Activated T-cell treated with anti-CD3 and anti-CD28 coated beads, Interleukin-2, amount 50 U/mL, for 48 hours (primary cell): ENCODE results near the gene XRN1.
"Not testable (repeated sequence)": the region's sequence is repeated elsewhere in the genome, so short reads cannot be mapped to it uniquely, and the experiment has no call there.

Source experiments
- DNase-seq, 2 experiments: peaks; one replicate each; pipeline ENCODE4 v3.0.0-alpha.2; 2020

XRN1 gene

GRCh38 chr3:142436951-142437585 lies 10.8 kb downstream of the XRN1 start:
- DNase-seq: no peak

GRCh38 chr3:142434503-142434902 lies 13.3 kb downstream of the XRN1 start:
- no peak for DNase-seq

GRCh38 chr3:142433110-142433509 lies 14.7 kb downstream of the XRN1 start:
- DNase-seq: no peak

- DNase-seq: no peak
These were observed 18.3 kb downstream of the XRN1 start for GRCh38 chr3:142429582-142429981.

DNA sequence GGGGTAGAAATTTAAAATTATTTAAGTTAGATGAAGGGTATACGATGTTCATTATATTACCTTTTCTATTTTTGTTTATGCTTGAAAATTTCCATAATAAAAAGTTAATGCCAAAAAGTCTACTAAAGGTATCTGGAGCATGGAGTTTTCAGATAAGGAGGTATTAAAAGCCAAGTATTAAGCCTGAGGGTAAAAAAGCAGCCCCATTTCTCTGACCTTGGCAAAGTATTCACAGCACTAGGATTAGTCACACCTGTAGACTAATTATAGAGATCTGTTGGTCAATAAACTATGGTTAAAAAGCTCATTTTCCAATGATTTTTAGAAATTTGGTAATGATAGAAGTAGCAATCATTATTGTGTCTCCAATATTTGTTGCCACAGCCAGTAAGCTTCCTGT lies 23.1 kb downstream of the XRN1 start:
- DNase-seq: no peak

GRCh38 chr3:142418926-142419592 lies 28.8 kb downstream of the XRN1 start:
- DNase-seq: no peak

GRCh38 chr3:142417302-142417701 lies 30.5 kb downstream of the XRN1 start:
- DNase-seq: no peak

DNA sequence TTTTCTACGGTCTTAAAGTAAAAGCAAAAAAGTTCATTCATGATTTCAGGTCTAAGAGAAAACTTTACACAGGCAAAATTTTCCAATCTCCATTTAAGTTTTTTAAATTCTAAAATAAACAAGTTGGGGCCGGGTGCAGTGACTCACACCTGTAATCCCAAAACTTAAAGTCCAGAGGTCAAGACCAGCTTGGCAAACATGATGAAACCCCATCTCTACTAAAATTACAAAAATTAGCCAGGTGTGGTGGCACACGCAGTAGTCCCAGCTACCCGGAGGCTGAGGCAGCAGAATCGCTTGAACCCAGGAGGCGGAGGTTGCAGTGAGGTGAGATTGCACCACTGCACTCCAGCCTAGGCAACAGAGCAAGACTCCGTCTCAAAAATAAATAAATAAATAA lies 47.3 kb downstream of the XRN1 start:
- DNase-seq: not testable (repeated sequence)

DNA sequence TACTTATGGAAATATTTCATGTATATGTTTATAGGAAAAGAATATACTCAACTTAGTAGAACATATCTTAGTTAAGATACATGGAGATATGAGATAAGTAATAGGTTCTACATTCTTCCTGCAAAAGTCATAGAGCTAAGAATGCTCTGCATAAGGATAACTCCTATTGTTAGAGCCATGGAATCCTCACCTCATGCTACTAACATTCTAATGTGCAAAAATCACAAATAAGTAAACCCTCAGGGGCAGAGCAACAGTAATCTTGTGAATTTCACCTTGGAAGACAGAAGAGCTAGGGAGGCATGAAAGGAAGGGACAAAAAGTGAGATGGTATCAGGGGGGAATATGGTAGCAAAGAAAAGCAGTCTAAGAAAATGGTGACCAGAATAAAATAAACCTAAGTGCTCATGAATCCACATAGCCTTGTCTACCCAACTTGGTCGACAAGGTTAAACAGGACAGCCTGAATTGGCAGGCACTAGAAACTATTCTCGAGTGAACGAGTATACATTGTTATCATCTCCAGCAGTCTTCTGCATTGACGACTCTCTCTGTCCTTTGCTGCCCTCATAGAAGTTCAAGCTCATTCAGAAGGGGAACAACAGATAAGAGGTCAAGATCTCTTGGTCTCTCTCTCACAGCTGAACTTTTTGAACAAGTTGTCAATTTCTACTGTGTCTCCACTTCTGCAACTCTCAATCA lies 52.8 kb downstream of the XRN1 start:
- no peak for DNase-seq

- DNase-seq: no peak
These were observed 62.8 kb downstream of the XRN1 start for GRCh38 chr3:142385078-142385477.

DNA sequence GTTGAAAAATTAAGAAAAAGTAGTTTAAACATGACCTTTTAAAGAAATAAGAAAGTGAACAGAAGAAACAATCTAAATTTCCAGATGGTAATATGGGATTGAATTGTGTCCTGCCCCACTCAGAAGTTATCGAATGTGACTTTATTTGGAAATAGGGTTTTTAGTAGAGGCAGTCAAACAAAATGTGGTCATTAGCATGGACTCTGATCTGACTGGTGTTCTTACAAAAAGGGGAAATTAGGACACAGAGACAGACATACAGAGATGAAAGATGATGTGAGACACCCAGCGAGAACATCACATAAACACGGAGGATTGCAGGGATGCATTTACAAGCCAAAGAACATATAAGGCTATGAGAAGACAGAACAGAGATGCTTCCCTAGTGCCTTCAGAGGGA lies 73.2 kb downstream of the XRN1 start:
- no peak for DNase-seq

DNA sequence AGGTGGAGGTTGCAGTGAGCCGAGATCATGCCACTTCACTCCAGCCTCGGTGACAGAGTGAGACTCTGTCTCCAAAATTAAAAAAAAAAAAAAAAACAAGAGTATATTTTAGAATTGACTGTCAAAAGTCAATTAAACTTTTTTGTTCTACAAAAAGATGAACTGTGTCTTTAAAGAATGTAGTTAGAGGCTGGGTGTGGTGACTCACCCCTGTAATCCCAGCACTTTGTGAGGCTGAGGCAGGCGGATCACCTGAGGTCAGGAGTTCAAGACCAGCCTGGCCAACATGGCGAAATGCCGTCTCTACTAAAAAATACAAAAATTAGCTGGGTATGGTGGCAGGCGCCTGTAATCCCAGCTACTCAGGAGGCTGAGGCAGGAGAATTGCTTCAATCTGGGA lies 78.3 kb downstream of the XRN1 start:
- DNase-seq: not testable (repeated sequence)

DNA sequence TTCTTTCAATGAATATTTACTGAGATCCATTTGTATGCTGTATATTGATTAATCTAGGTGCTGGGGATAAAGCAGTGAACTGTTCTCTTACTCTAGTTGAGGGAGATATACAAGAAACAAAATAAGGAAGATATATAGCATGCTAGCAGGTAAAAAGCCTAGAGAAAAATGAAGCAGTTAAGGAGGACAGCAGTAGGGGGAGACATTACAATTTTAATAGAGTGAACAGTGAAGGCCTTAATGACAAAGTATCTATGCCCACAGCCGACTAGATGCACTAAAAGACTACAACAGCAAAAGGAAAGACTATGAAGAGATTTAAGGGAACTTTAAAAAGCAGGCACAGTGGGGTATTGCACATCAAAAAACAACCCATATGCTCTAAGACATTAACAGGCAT lies 81.4 kb downstream of the XRN1 start:
- no peak for DNase-seq

DNA sequence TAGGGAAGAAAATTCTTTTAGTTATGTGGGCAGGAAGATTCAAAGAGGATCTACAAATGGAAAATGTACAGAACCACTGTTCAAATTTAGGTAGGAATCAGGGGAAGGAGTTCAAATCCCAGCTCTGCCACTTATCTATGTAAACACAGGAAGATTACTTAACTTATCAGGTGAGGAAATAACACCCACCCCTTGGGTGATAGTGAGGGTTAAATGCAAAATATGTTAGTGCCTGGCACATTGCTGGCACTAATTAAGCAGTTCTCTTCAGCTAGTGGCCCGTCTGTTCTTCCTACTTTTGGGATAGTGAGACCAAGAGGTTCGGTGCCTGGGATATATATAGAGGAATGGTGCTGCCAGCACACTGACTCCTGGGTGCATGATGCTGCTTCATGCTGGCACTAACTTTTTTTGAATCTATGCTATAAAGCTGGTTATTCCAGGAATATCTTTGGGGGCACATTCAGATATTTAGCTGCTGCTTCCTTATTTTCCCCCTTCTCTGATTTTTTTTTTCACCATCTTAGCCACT lies 83.8 kb downstream of the XRN1 start:
- DNase-seq: no peak

DNA sequence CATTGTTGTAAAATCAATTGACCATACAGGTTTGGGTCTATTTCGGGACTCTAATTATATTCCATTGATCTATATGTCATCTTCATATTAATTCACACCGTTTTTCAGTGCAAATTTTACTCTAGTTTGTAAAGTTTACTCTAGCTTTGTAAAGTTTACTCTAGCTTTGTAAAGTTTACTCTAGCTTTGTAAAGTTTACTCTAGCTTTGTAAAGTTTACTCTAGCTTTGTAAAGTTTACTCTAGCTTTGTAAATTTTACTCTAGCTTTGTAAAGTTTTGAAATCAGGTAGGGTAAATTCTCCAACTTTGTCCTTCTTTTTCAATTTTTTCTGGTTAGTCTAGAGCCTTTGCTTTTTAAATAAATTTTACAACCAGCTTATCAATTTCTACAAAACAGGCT lies 84.4 kb downstream of the XRN1 start:
- not testable (repeated sequence) for DNase-seq

DNA sequence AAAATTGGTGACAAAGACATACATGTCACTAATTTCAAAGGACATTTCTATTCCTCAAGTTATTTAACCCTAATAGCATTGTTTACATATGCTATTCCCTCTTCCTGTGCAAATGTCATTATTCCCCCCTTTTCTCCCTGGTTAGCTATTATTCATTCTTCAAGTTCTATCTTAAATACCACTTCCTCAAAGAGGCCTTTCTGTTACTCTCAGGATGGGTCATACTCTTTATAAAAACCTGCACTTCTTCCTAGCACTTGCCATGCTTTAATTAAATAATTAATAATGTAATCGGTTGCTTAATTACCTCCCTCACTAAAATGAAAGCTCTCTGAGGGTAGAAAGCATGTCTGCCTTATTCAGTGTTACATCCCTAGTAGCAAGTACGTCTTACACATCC lies 88.5 kb downstream of the XRN1 start:
- DNase-seq: no peak

DNA sequence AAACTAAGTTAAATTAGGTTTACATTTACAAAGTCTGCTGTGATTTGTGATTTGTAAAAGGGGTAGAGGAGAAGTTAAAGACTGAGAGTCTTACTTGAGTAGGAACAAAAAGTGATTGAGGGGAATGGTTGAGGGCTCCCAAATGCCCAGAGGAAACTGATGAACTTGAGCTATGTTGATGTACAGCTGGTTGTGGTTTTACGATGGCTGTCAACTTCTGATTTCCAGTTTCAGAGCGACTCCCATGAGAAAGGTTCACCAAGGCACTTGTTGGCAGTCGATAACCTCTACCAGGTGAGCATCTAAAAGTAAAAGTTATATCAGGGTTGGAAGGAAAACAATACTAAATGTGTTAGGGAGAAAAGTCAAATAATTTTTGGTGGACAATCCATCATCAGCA lies 91.0 kb downstream of the XRN1 start:
- no peak for DNase-seq

DNA sequence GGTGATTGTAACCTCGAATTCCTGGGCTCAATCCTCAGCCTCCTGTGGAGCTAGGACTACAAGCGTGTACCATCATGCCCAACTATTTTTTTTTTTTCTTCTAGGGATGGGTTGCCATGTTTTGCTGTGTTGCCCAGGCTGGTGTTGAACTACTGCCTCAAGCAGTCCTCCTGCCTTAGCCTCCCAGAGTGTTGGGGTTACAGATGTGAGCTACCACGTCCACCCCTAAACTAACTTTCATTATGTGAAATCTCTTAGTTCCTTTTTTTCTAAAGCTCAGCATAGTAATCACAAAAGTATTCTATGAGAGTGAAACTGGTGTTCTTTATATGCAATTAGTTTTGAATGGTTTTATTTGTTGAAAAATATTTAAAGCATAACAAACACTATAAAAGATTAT lies 92.1 kb downstream of the XRN1 start:
- no peak for DNase-seq

DNA sequence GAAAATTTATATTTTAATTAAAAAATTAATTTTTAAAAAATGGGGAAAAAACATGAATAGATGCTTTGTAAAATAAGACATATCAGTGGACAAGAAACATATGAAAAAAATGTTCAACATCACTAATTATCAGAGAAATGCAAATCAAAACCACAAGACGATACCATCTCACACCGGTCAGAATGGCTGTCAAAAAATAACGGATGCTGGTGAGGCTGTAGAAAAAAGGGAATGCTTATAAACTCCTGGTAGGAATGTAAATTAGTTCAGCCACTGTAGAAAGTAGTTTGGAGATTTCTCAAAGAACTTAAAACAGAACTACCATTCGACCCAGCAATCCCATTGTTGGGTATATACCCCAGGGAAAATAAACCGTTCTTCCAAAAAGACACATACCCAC lies 93.8 kb downstream of the XRN1 start:
- DNase-seq: no peak

DNA sequence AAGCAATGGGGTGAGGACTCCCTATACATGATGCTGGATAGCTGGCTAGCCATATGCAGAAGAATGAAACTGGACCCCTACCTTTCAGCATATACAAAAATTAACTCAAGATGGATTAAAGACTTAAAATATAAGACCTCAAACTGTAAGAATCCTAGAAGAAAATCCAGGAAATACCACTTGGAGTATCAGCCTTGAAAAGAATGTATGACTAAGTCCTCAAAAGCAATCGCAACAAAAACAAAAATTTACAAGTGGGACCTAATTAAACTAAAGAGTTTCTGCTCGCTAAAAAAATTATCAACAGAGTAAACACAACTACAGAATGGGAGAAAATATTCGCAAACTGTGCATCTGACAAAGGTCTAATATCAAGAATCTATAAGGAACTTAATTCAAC lies 94.3 kb downstream of the XRN1 start:
- DNase-seq: no peak

DNA sequence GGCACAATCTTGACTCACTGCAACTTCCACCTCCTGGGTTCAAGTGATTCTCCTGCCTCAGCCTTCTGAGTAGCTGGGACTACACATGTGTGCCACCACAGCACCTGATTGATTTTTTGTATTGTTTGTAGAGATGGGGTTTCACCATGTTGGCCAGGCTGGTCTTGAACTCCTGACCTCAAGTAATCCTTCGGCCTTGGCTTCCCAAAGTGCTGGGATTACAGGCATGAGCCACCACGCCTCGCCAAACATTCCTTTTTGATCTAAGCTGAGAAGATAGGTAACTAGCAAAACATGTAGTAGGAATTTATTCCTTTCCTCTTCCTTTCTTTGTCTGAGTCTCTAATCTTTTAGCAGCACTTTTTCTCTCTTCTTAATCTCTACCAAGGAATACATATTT lies 95.1 kb downstream of the XRN1 start:
- not testable (repeated sequence) for DNase-seq

- DNase-seq: no peak
These were observed 99.4 kb downstream of the XRN1 start for GRCh38 chr3:142348460-142348859.

- no peak for DNase-seq
These were observed 109.8 kb downstream of the XRN1 start for GRCh38 chr3:142337994-142338393.

GRCh38 chr3:142332390-142332789 lies 115.4 kb downstream of the XRN1 start:
- DNase-seq: no peak
